ENCODE data around the gene STAU1.

DNA sequence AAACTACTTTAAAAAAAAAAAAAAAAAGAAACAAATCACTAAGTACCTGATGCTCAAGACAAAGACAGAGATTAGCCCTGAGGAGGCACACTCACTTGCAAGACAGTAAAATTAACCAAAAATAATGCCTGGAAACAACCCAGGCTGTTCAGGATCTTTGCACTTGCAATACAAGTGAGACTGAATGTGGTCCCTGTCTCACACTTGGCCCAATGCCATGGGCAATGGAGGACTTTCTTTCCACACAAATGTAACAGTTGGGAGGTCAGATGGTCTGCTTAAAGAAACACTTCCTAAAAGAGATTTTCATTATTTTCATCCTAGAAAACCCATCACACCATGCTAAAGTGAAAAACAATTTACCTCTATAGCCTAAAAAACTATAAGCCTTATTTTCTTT, 16.2 kb downstream of the STAU1 start:
- TF ChIP-seq, protein P1, sequence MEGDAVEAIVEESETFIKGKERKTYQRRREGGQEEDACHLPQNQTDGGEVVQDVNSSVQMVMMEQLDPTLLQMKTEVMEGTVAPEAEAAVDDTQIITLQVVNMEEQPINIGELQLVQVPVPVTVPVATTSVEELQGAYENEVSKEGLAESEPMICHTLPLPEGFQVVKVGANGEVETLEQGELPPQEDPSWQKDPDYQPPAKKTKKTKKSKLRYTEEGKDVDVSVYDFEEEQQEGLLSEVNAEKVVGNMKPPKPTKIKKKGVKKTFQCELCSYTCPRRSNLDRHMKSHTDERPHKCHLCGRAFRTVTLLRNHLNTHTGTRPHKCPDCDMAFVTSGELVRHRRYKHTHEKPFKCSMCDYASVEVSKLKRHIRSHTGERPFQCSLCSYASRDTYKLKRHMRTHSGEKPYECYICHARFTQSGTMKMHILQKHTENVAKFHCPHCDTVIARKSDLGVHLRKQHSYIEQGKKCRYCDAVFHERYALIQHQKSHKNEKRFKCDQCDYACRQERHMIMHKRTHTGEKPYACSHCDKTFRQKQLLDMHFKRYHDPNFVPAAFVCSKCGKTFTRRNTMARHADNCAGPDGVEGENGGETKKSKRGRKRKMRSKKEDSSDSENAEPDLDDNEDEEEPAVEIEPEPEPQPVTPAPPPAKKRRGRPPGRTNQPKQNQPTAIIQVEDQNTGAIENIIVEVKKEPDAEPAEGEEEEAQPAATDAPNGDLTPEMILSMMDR (IDR thresholded peaks at IDR 0.05): no peak
- no peak for TF ChIP-seq POLR2A (IDR thresholded peaks at IDR 0.05)
